ENCODE results near the gene ALKBH5.
A peak's percentile ranks its signal among the peaks of the same experiment; 100 is the strongest.
"Not testable (repeated sequence)": the region's sequence is repeated elsewhere in the genome, so short reads cannot be mapped to it uniquely, and the experiment has no call there.

Gene ALKBH5

DNA sequence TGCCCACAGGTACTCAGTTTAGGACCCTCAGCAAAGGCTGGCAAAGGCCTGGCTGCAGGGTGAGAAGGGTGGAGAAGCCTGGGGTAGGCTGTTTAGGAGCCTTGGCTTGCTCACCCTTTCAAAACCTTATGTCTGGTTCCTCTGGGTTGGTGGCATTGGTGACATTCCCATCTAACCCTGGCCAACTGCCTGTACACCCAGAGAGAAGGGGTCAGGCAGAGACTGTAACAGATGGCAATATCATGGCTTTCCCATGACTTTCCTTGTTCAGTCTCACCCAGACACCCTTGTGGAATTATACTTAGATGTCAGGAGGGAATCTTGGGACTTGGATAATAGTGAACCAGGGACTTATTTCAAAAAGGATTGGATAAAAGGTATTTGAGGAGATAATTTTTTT is 23.3 kb downstream of the ALKBH5 start:
- no peak for DNase-seq (ENCODE audit: low read depth)
- H3K4me3 ChIP-seq (ENCODE audit: control insufficient read depth, low read depth, low read length), result no peak overlapping the region
- TF ChIP-seq, protein P1, sequence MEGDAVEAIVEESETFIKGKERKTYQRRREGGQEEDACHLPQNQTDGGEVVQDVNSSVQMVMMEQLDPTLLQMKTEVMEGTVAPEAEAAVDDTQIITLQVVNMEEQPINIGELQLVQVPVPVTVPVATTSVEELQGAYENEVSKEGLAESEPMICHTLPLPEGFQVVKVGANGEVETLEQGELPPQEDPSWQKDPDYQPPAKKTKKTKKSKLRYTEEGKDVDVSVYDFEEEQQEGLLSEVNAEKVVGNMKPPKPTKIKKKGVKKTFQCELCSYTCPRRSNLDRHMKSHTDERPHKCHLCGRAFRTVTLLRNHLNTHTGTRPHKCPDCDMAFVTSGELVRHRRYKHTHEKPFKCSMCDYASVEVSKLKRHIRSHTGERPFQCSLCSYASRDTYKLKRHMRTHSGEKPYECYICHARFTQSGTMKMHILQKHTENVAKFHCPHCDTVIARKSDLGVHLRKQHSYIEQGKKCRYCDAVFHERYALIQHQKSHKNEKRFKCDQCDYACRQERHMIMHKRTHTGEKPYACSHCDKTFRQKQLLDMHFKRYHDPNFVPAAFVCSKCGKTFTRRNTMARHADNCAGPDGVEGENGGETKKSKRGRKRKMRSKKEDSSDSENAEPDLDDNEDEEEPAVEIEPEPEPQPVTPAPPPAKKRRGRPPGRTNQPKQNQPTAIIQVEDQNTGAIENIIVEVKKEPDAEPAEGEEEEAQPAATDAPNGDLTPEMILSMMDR (IDR thresholded peaks at IDR 0.05; ENCODE audit: control insufficient read depth, insufficient read depth, low read depth, low read length, missing control alignments), result no peak

DNA sequence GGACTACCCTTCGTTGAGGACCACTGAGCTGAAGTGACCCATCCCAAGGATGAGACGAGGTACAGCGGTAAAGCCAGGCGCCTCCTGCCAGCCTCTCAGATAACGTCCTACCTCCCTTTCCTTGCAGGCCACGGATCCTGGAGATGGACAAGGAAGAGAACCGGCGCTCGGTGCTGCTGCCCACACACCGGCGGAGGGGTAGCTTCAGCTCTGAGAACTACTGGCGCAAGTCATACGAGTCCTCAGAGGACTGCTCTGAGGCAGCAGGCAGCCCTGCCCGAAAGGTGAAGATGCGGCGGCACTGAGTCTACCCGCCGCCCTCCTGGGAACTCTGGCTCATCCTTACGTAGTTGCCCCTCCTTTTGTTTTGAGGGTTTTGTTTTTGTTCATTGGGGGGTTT is 24.5 kb downstream of the ALKBH5 start:
- H3K4me3 ChIP-seq (ENCODE audit: control insufficient read depth, low read depth, low read length), result no peak overlapping the region
- no peak for DNase-seq (ENCODE audit: low read depth)
- TF ChIP-seq, protein P1 (IDR thresholded peaks at IDR 0.05; ENCODE audit: control insufficient read depth, insufficient read depth, low read depth, low read length, missing control alignments), result no peak

DNA sequence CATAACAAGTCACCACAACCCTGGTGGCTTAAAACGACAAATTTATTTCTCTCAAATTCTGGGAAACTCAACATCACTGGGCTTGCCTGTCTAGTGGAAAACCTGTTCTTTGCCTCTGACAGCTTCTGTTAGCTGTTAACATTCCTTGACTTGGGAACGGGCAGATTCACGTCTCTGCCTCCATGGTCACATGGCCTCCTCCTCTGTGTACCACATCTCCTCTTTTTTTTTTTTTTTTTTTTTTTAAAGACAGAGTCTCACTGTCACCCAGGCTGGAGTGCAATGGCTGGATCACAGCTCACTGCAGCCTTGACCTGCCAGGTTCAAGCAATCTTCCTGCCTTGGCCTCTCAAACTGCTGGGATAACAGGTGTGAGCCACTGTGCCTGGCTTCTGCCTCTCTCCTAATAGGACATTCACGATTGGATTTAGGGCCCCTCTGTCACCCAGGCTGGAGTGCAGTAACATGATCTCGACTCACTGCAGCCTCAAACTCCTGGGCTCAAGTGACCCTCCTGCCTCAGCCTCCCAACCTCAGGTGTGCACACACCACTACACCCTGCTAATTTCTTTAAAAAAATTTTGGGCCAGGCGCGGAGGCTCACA is 30.1 kb downstream of the ALKBH5 start:
- no peak overlapping the region for H3K4me3 ChIP-seq (ENCODE audit: control insufficient read depth, low read depth, low read length)
- no peak for DNase-seq (ENCODE audit: low read depth)
- TF ChIP-seq, protein P1 (IDR thresholded peaks at IDR 0.05; ENCODE audit: control insufficient read depth, insufficient read depth, low read depth, low read length, missing control alignments), result no peak

DNA sequence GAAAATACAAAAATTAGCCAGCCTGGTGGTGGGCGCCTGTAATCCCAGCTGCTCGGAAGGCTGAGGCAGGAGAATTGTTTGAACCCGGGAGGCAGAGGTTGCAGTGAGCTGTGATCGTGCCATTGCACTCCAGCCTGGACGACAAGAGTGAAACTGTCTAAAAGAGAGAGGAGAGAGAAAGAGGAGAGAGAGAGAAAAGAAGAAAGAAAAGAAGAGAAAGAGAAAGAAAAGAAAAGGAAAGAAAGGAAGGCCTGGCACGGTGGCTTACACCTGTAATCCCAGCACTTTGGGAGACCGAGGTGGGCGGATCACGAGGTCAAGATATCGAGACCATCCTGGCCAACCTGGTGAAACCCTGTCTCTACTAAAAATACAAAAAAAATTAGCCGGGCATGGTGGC is 33.3 kb downstream of the ALKBH5 start:
- DNase-seq (ENCODE audit: low read depth); H3K4me3 ChIP-seq (ENCODE audit: control insufficient read depth, low read depth, low read length): not testable (repeated sequence)

DNA sequence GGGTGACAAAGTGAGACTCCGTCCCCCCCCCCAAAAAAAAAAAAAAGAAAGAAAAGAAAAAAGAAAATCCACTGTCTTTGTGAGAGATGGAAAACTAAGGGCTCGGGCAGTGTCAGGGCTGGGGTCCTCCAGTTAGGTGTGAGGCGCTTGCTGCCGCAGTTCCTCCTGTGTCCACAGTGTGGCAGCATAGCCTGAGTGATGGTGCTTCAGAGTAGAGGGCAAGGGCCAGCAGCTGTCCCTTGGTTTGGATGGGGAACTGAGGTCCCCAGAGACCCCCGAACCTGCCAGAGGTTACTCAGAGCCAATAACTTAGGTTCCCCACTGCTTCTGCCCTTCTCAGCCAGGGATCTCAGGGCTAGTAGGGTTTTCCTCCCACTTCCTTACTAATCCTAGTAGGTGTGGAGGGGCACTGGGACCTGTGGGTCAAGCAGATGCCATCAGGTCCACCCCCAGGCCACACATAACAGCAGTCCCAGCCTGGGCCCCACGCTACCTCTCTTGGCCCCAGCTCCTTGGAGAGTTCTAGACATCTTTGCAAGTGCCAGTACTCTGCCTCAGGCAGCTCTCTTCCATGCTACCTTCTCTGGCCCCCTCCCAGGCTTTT is 33.9 kb downstream of the ALKBH5 start:
- H3K4me3 ChIP-seq (ENCODE audit: control insufficient read depth, low read depth, low read length), result no peak overlapping the region
- no peak for DNase-seq (ENCODE audit: low read depth)
- TF ChIP-seq, protein P1 (IDR thresholded peaks at IDR 0.05; ENCODE audit: control insufficient read depth, insufficient read depth, low read depth, low read length, missing control alignments), result peak; percentile 97

DNA sequence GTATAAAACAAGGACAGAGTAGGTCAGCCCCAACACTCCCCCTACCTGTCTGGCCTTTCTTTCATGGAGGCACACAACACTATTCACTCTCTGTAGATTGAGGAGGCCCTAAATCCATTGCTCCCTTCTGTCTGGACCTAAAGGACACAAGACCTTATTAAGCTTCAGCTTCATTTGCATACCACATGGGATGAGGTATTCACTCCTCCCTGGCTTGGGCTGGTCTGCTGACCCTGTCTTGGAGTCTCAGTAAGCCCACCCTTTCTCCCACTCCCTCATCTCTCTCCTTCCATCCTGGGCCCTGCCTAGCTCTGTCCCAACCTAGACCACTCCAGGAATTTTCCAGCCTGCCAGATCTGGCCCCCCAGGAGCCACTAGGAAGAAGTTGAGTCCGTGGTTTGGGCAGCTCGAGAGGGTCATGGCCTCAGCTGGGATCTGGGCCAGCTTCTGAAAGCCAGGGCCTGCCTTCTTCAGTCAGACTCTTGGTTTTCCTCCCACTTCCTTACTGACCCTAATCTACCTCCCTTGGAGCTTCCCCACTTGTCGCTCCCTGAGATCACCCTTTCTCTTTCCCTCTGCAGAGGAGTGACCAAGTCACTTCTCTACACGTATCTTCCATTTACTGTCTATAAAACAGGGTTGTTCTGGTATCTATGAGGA is 35.3 kb downstream of the ALKBH5 start:
- no peak for DNase-seq (ENCODE audit: low read depth)
- TF ChIP-seq, protein P1 (IDR thresholded peaks at IDR 0.05; ENCODE audit: control insufficient read depth, insufficient read depth, low read depth, low read length, missing control alignments), result no peak
- H3K4me3 ChIP-seq (ENCODE audit: control insufficient read depth, low read depth, low read length), result no peak overlapping the region

DNA sequence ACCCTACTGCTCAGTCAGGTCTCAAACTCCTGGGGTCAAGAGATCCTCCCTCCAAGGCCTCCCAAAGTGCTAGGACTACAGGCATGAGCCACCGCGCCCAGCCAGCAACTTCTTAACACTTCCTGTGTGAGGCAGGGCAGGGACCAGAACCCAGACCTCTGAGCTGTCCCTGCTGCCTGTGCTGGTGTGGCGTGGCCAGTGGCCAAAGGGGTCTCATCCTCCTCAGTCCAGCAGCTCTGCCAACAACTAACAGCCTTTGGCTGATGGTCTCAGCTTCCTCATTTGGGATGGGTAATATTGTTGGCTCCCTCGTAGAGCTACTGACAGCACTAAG is 40.4 kb downstream of the ALKBH5 start:
- H3K4me3 ChIP-seq (ENCODE audit: control insufficient read depth, low read depth, low read length), result no peak overlapping the region
- TF ChIP-seq, protein P1 (IDR thresholded peaks at IDR 0.05; ENCODE audit: control insufficient read depth, insufficient read depth, low read depth, low read length, missing control alignments), result no peak
- no peak for DNase-seq (ENCODE audit: low read depth)
